K562 (cell line): Measurements from ENCODE around the gene TBC1D5. TPM values are rescaled to one million over a fixed set of nuclear protein-coding genes. Genes with fewer than 3 reads are reported as not detected.

Experiments
- AFF1 ChIP-seq, 2 experiments: fragments of 450-650 bp; IDR thresholded peaks; 2 replicates each; pipeline ENCODE4 v1.6.1; 2018; ENCODE audit warnings: mild to moderate bottlenecking in 2 of 2, low read depth in 1 of 2; ENCODE audit not compliant: partially characterized antibody in 2 of 2
- ARID4B ChIP-seq: sonication (generic); formaldehyde crosslinking; IDR thresholded peaks from 2 replicates; pipeline ENCODE4 v1.8.0; 2022; ENCODE audit warnings: mild to moderate bottlenecking, missing genetic modification reagents
- BCOR ChIP-seq: fragments of 450-650 bp; IDR thresholded peaks from 2 replicates; pipeline ENCODE4 v1.6.1; 2016
- BRCA1 ChIP-seq, 2 experiments: fragments of 450-650 bp in 1 of 2; sonication (generic) in 1 of 2; formaldehyde crosslinking in 1 of 2; IDR thresholded peaks; 2 replicates each; pipeline versions ENCODE4 v1.5.0 to v1.6.1; 2017 to 2020; ENCODE audit warnings: mild to moderate bottlenecking in 1 of 2, missing genetic modification reagents in 1 of 2
- BRD4 ChIP-seq: fragments of 200-600 bp; sonication (generic); IDR thresholded peaks from 2 replicates; pipeline ENCODE4 v1.6.1; 2017; ENCODE audit warnings: inconsistent platforms
- CBX5 ChIP-seq: IDR thresholded peaks from 2 replicates; pipeline ENCODE4 v1.6.1; 2014; ENCODE audit warnings: low read depth, borderline replicate concordance
- EZH2 ChIP-seq: IDR thresholded peaks from 2 replicates; pipeline ENCODE4 v1.6.1; 2012; ENCODE audit warnings: low read depth, mild to moderate bottlenecking, inconsistent platforms, low read length, borderline replicate concordance
- HDAC6 ChIP-seq: IDR thresholded peaks from 2 replicates; pipeline ENCODE4 v1.6.1; 2012; ENCODE audit warnings: low read depth, mild to moderate bottlenecking, control low read depth, inconsistent platforms, low read length, moderate library complexity
- KAT7 ChIP-seq: sonication (generic); formaldehyde crosslinking; IDR thresholded peaks from 2 replicates; pipeline ENCODE4 v1.8.0; 2022; ENCODE audit warnings: missing genetic modification reagents, mild to moderate bottlenecking, borderline replicate concordance
- LEF1 ChIP-seq: fragments of 450-650 bp; IDR thresholded peaks from 2 replicates; pipeline ENCODE4 v1.6.1; 2016; ENCODE audit warnings: mild to moderate bottlenecking
- MAFK ChIP-seq: IDR thresholded peaks from 2 replicates; pipeline ENCODE4 v1.6.1; 2011; ENCODE audit warnings: low read length, improper control_type of control experiment
- NCOA2 ChIP-seq, 2 experiments: fragments of 450-650 bp; IDR thresholded peaks; 2 replicates each; pipeline ENCODE4 v1.6.1; 2018; ENCODE audit warnings: mild to moderate bottlenecking in 2 of 2, moderate library complexity in 1 of 2; ENCODE audit not compliant: partially characterized antibody in 2 of 2
- NRF1 ChIP-seq, 2 experiments: fragments of 450-650 bp; IDR thresholded peaks in 1 of 2; conservative IDR thresholded peaks in 1 of 2; 2 replicates each; pipeline ENCODE4 v1.6.1; 2014; ENCODE audit warnings: mild to moderate bottlenecking in 2 of 2
- POLR2A ChIP-seq: fragments of 450-650 bp; conservative IDR thresholded peaks from 2 replicates; pipeline ENCODE4 v1.6.1; 2016
- PTTG1 ChIP-seq: fragments of 450-650 bp; IDR thresholded peaks from 2 replicates; pipeline ENCODE4 v1.6.1; 2016; ENCODE audit warnings: low read depth, mild to moderate bottlenecking, missing genetic modification characterization, missing compliant biosample characterization
- STAT5B ChIP-seq: fragments of 250-450 bp; sonication (Bioruptor Pico); IDR thresholded peaks from 2 replicates; pipeline ENCODE4 v1.8.0; 2021; ENCODE audit warnings: mild to moderate bottlenecking, inconsistent platforms
- SUPT5H ChIP-seq: fragments of 450-650 bp; IDR thresholded peaks from 2 replicates; pipeline ENCODE4 v1.6.1; 2016
- ZNF121 ChIP-seq: sonication (generic); formaldehyde crosslinking; conservative IDR thresholded peaks from 2 replicates; pipeline ENCODE4 v1.8.0; 2022; ENCODE audit warnings: missing genetic modification reagents
- ZNF124 ChIP-seq: sonication (generic); formaldehyde crosslinking; IDR thresholded peaks from 2 replicates; pipeline ENCODE4 v1.8.1; 2022; ENCODE audit warnings: missing genetic modification reagents
- ZNF23 ChIP-seq: fragments of 250-450 bp; sonication (Bioruptor Pico); IDR thresholded peaks from 2 replicates; pipeline ENCODE4 v1.4.0; 2020; ENCODE audit warnings: mild to moderate bottlenecking
- polyA plus RNA-seq, 8 experiments: library from polyadenylated mRNA; depleted of rRNA in 4 of 8; stranded (reverse) in 5 of 8; unstranded in 3 of 8; fragments of >200 nt; fragmentation: Nextera tagmentation in 2 of 8; fragmentation: Illumina TruSeq in 1 of 8; extraction: Ambion mirVana in 2 of 8; extraction: Trizol in 1 of 8; gene quantifications; 2 replicates each; pipeline versions ENCODE4 v1.2.1 to v1.2.3, GENCODE V29; 2011 to 2014; ENCODE audit warnings: inconsistent platforms in 1 of 8, missing spikeins in 1 of 8
- total RNA-seq, 7 experiments: library from RNA; depleted of rRNA in 6 of 7; stranded (reverse); fragments of >200 nt in 6 of 7; fragmentation: Illumina TruSeq in 2 of 7; extraction: Trizol in 2 of 7; gene quantifications; 2 replicates each; pipeline versions ENCODE4 v1.2.1 to v1.2.3, GENCODE V29; 2011 to 2021; ENCODE audit warnings: low replicate concordance in 1 of 7
- TF ChIP-seq, protein P1 (sequence below), 2 experiments: fragments of 450-650 bp in 1 of 2; sonication (generic) in 1 of 2; formaldehyde crosslinking in 1 of 2; IDR thresholded peaks in 1 of 2; conservative IDR thresholded peaks in 1 of 2; 2 replicates each; pipeline versions ENCODE4 v1.6.1 to v1.8.1; 2016 to 2023; ENCODE audit warnings: mild to moderate bottlenecking in 2 of 2, moderate library complexity in 2 of 2, inconsistent platforms in 1 of 2, missing genetic modification reagents in 1 of 2

TBC1D5 gene
- total and polyA plus RNA-seq, 9 of the 15 experiments (the other 6 are each of a cell fraction or from before 2014, with no cell fraction given) = 2.9 to 38.1 (median 25.6) TPM

DNA sequence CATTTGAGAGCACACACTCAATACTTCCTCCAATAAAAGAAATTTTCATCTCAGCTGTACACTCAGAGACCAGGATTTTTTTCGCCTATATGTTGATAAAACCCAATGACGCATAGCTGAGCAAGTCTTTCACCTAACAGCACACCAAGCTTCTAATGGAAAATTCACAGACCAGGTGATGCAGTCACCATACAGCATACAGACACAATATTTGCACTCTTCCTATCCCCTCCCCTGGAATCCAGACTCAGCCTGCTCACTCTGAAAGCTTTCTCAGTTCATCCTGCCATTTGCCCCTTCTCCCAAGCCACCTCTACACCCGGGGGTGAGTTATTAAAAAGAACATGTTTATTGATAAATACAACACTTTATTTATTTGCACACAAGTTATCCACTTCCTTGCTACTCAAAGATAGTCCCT is 1.7 kb downstream of the TBC1D5 start (continued):
- TF ChIP-seq AFF1 (IDR thresholded peaks at IDR 0.05; ENCODE audit: low read depth in 1 of 2, partially characterized antibody in 2 of 2) (no peak), LEF1 (no peak; the same call in 1 of the 2 replicates), BRCA1 (IDR thresholded peaks at IDR 0.05) (no peak), BRCA1 (CRISPR knock-in tag; IDR thresholded peaks at IDR 0.05) (no peak), ZNF124 (CRISPR knock-in tag) (no peak), BCOR (no peak), STAT5B (no peak), CBX5 (no peak), KAT7 (CRISPR knock-in tag) (no peak), NCOA2 (IDR thresholded peaks at IDR 0.05; ENCODE audit: partially characterized antibody in 2 of 2) (no peak), BRD4 (no peak), ARID4B (CRISPR knock-in tag) (no peak), HDAC6 (no peak), MAFK (no peak), NRF1 (conservative IDR thresholded peaks at IDR 0.05 in 1 of 2, IDR thresholded peaks at IDR 0.05 in 1 of 2) (peak in 1 of 2 experiments; percentile 20; a peak in 1 of 4 replicates), ZNF121 (CRISPR knock-in tag) (no peak), SUPT5H (0 out of 2 replicates have a peak, but pooled peaks have one; percentile 15), POLR2A (peak; percentile 47), EZH2 (no peak), ZNF23 (CRISPR knock-in tag) (no peak), PTTG1 (no peak)
- TF ChIP-seq, protein P1, sequence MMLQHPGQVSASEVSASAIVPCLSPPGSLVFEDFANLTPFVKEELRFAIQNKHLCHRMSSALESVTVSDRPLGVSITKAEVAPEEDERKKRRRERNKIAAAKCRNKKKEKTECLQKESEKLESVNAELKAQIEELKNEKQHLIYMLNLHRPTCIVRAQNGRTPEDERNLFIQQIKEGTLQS (IDR thresholded peaks at IDR 0.05) = peak; percentile 73
- TF ChIP-seq, protein P1 (CRISPR knock-in tag; conservative IDR thresholded peaks at IDR 0.05) = no peak
